Measurements from ENCODE around the gene TNFSF12.

TNFSF12 gene

DNA sequence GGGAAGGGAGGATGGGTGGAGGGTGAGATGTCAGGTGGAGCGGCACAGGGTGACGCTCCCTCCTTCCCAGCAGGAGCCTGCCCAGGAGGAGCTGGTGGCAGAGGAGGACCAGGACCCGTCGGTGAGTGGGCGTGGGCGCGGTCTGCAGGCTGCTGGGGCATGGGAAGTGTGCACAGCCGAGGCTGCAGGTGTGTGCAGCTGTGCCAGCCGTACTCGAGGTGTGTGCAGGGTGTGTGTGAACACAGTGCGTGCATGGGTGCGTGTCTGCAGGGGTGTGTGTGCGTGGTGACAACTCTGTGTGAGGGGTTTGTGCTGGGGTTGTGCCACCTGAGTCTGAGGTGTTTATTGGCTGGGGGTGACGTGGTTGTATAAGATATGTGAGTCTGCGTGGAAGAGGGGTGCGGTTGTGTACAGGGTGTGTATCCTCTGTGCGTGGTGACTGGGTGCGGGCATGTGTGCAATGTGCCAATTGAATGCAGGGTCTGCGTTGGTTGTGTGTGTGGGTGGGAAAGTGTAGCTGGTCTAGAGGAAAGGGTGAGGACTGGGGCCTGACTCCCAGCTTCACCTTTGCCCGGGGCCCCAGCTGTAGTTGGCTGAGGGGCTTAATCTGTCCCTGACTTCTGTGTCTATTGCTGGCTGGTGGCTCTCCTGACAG, 670 bp downstream of the TNFSF12 start:
- H3K4me1 ChIP-seq (ENCODE audit: control insufficient read depth, insufficient read depth, low read length): no peaks in the 10 kb centered on the region
- H3K36me3 ChIP-seq (ENCODE audit: control insufficient read depth, insufficient read depth, low read length): no peaks in the 10 kb centered on the region
- peaks cover 5% of the 10 kb centered on the region for H3K27me3 ChIP-seq (ENCODE audit: control insufficient read depth, insufficient read depth, low read length)
- no peaks in the 10 kb centered on the region for H3K9me3 ChIP-seq (ENCODE audit: control insufficient read depth, insufficient read depth, low read length)
- H3K4me3 ChIP-seq (ENCODE audit: low read depth, low read length): peak overlapping the region; percentile 63
- no peak overlapping the region for H3K9ac ChIP-seq (ENCODE audit: low read depth, low read length)

DNA sequence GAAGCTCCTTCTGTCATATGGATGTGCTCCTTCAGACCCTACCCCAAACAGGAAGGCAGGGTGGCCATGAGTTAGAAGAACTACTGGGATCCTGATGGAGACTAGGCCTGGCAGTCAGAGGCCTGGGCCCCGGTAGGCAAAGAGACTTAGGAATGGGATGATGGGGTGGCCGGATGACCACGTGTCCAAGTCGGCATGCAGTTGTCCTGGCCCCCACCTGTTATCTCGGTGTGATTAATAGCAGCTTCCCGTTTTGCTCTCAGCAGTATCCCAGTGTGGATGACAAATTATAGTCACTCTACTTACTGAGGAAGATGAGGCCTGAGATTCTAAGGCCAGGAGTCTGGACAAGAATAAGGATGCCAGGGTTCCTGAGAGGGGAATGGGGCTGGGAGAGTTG, 1.5 kb downstream of the TNFSF12 start:
- no peaks in the 10 kb centered on the region for H3K4me1 ChIP-seq (ENCODE audit: control insufficient read depth, insufficient read depth, low read length)
- no peak overlapping the region for H3K9ac ChIP-seq (ENCODE audit: low read depth, low read length)

DNA sequence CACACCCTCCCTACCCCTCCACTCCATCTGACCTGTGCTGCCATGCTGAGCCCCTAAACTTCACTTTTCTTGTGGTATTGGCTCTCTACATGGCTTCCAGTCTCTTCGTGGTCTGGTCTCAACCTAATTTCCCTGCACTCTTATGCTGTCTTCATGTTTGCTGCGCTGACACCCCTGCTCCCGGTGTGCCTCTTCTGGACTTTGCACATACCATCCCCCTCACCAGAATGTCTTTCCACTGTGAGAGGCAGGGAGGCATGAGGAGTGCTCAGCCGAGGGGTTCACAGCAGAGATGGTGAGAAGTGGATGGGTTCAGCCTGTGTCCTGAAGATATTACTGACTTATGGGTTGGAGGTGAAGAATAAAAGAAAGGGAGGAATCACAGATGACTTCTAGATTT, 2.5 kb downstream of the TNFSF12 start:
- peaks cover 5% of the 10 kb centered on the region for H3K27me3 ChIP-seq (ENCODE audit: control insufficient read depth, insufficient read depth, low read length)
- H3K4me1 ChIP-seq (ENCODE audit: control insufficient read depth, insufficient read depth, low read length): peaks cover 2% of the 10 kb centered on the region
- H3K36me3 ChIP-seq (ENCODE audit: control insufficient read depth, insufficient read depth, low read length): no peaks in the 10 kb centered on the region
- no peak overlapping the region for H3K4me3 ChIP-seq (ENCODE audit: low read depth, low read length)
- H3K9me3 ChIP-seq (ENCODE audit: control insufficient read depth, insufficient read depth, low read length): no peaks in the 10 kb centered on the region
- H3K9ac ChIP-seq (ENCODE audit: low read depth, low read length): no peak overlapping the region

More for the DNA sequence above, 1.5 kb downstream of the TNFSF12 start:
- H3K4me3 ChIP-seq (ENCODE audit: low read depth, low read length): no peak overlapping the region
- no peaks in the 10 kb centered on the region for H3K36me3 ChIP-seq (ENCODE audit: control insufficient read depth, insufficient read depth, low read length)
- peaks cover 5% of the 10 kb centered on the region for H3K27me3 ChIP-seq (ENCODE audit: control insufficient read depth, insufficient read depth, low read length)
- H3K9me3 ChIP-seq (ENCODE audit: control insufficient read depth, insufficient read depth, low read length): no peaks in the 10 kb centered on the region

DNA sequence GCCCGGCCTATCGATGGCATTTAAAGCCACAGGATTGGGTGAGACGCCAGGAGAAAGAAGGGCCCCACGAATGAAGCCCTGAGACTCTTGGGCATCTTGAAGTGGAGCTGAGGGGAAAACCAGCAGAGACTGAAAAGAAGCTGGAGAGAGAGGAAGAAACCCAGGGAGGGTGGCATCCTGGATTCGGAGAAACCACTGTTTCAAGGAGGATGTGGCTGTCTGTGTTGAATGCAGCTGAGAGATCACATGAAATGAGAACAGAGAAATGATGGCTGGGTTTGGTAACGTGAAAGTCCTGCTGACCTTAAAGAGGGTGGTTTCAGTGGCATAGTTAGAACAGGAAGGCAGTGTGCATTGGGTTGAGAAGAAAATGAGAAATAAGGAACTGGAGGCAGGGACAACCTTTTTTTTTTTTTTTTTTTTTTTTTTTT, 3.8 kb downstream of the TNFSF12 start:
- H3K9me3 ChIP-seq (ENCODE audit: control insufficient read depth, insufficient read depth, low read length): no peaks in the 10 kb centered on the region
- H3K4me3 ChIP-seq (ENCODE audit: low read depth, low read length): no peak overlapping the region
- H3K4me1 ChIP-seq (ENCODE audit: control insufficient read depth, insufficient read depth, low read length): peaks cover 7% of the 10 kb centered on the region
- no peaks in the 10 kb centered on the region for H3K36me3 ChIP-seq (ENCODE audit: control insufficient read depth, insufficient read depth, low read length)
- H3K9ac ChIP-seq (ENCODE audit: low read depth, low read length): no peak overlapping the region
- peaks cover 5% of the 10 kb centered on the region for H3K27me3 ChIP-seq (ENCODE audit: control insufficient read depth, insufficient read depth, low read length)

DNA sequence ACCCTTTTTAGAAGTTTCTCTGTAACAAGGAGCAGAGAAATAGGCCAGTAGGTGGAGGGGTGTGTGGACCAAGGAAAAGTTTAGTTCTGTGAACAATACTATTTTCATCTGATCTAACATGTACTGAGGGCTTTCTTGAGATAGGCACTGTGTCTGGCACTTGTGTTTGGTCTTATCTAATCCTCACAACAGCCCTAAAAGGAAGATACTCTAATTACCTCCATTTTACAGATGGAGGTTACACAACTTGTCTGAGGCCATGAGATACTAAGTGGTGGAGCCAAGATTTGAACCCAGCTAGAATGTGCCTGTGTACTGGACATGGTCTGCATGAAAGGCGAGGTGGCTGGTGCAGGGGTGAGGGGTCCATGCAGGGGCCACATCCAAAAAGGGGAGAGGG, 4.5 kb downstream of the TNFSF12 start:
- H3K4me3 ChIP-seq (ENCODE audit: low read depth, low read length): no peak overlapping the region
- H3K27me3 ChIP-seq (ENCODE audit: control insufficient read depth, insufficient read depth, low read length): peaks cover 5% of the 10 kb centered on the region
- H3K9me3 ChIP-seq (ENCODE audit: control insufficient read depth, insufficient read depth, low read length): no peaks in the 10 kb centered on the region
- no peaks in the 10 kb centered on the region for H3K36me3 ChIP-seq (ENCODE audit: control insufficient read depth, insufficient read depth, low read length)
- peaks cover 8% of the 10 kb centered on the region for H3K4me1 ChIP-seq (ENCODE audit: control insufficient read depth, insufficient read depth, low read length)
- H3K9ac ChIP-seq (ENCODE audit: low read depth, low read length): no peak overlapping the region

DNA sequence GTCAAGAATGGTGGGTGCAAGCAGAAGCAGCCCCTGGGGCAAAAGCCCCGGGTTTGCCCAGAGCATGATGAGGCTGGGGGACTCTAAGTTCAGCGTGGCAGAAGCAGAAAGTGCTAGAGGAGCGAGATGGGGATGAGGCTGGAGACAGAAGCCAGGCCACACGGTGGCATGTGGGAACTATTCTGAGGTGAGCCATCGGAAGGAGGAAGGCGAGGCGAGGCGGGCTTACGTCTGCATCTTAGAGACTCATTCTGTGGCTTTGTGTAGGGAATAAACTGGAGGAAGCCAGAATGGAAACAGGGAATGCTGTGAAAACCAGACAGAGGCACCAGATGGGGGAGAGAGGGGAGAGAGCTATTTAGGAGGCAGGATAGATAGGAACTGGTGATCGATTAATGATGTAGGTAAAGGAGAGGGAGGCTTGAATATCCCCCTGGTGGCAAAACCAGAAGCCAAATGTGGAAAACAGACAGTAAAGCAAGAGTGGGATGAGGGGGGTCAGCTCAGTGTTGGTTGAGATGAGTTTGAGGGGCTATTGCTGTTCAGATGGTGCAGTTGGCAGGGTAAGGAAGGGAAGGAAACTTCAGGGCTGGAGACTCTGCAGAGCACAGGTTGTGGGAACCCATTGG, 6.6 kb downstream of the TNFSF12 start:
- peaks cover 18% of the 10 kb centered on the region for H3K4me1 ChIP-seq (ENCODE audit: control insufficient read depth, insufficient read depth, low read length)
- no peak overlapping the region for H3K4me3 ChIP-seq (ENCODE audit: low read depth, low read length)
- H3K36me3 ChIP-seq (ENCODE audit: control insufficient read depth, insufficient read depth, low read length): no peaks in the 10 kb centered on the region
- no peaks in the 10 kb centered on the region for H3K27me3 ChIP-seq (ENCODE audit: control insufficient read depth, insufficient read depth, low read length)
- H3K9me3 ChIP-seq (ENCODE audit: control insufficient read depth, insufficient read depth, low read length): no peaks in the 10 kb centered on the region
- no peak overlapping the region for H3K9ac ChIP-seq (ENCODE audit: low read depth, low read length)

DNA sequence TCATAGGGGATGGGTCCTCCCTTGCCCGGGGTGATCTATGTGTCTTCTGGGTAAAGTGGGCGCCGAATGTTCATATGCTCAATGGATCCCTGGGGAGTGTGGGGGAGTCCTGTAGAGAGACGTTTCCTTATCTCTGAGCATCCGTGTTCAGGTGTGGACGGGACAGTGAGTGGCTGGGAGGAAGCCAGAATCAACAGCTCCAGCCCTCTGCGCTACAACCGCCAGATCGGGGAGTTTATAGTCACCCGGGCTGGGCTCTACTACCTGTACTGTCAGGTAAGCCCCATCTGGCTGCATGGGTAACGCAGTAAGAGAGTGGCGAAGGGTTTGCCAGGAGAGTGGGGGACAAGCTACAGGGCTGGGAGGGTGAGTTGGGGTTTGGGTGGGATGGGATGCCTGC, 7.8 kb downstream of the TNFSF12 start:
- peaks cover 22% of the 10 kb centered on the region for H3K4me1 ChIP-seq (ENCODE audit: control insufficient read depth, insufficient read depth, low read length)
- H3K9me3 ChIP-seq (ENCODE audit: control insufficient read depth, insufficient read depth, low read length): no peaks in the 10 kb centered on the region
- H3K36me3 ChIP-seq (ENCODE audit: control insufficient read depth, insufficient read depth, low read length): no peaks in the 10 kb centered on the region
- no peak overlapping the region for H3K4me3 ChIP-seq (ENCODE audit: low read depth, low read length)
- no peak overlapping the region for H3K9ac ChIP-seq (ENCODE audit: low read depth, low read length)
- H3K27me3 ChIP-seq (ENCODE audit: control insufficient read depth, insufficient read depth, low read length): no peaks in the 10 kb centered on the region

DNA sequence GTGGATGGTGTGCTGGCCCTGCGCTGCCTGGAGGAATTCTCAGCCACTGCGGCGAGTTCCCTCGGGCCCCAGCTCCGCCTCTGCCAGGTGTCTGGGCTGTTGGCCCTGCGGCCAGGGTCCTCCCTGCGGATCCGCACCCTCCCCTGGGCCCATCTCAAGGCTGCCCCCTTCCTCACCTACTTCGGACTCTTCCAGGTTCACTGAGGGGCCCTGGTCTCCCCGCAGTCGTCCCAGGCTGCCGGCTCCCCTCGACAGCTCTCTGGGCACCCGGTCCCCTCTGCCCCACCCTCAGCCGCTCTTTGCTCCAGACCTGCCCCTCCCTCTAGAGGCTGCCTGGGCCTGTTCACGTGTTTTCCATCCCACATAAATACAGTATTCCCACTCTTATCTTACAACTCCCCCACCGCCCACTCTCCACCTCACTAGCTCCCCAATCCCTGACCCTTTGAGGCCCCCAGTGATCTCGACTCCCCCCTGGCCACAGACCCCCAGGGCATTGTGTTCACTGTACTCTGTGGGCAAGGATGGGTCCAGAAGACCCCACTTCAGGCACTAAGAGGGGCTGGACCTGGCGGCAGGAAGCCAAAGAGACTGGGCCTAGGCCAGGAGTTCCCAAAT, 8.4 kb downstream of the TNFSF12 start:
- Histone ChIP-seq H3K4me3 (ENCODE audit: low read depth, low read length) (peak overlapping the region; percentile 45), H3K9ac (ENCODE audit: low read depth, low read length) (peak overlapping the region; percentile 37), H3K36me3 (ENCODE audit: control insufficient read depth, insufficient read depth, low read length) (no peaks in the 10 kb centered on the region), H3K27me3 (ENCODE audit: control insufficient read depth, insufficient read depth, low read length) (no peaks in the 10 kb centered on the region), H3K9me3 (ENCODE audit: control insufficient read depth, insufficient read depth, low read length) (no peaks in the 10 kb centered on the region), H3K4me1 (ENCODE audit: control insufficient read depth, insufficient read depth, low read length) (peaks cover 22% of the 10 kb centered on the region)

DNA sequence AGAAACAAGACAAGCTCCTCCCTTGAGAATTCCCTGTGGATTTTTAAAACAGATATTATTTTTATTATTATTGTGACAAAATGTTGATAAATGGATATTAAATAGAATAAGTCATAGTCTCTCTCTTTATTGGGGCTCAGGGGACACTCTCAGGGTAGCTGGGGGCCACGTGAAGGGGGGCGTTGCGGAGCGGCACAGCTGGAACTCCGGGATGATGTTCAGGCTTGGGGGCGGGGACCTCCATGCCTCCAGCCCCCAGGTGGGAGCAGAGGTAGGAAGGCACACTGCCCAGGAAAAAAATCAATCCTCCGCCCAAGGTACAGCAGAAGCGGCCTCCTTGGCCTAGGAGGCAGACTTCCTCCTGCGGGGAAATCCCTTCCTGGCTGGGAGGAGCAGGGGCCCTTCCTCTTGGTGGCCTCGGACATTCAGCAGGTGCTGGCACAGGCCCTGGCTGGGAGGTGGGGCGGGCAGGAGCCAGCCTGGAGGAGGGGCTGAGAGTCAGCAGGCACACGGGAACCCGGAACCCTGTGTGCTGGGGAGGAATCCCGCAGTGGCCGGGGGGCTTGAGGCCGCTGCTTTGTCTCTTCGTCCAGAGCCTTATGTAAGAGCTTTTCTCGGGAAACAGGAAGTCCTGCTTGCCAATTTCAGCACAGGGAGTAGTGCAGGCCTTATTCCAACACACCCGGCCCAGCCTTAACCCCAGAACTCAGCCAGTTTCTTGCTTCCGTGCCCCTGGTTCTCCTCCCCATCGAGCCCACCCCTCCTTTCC, 9.1 kb downstream of the TNFSF12 start:
- Histone ChIP-seq H3K9me3 (ENCODE audit: control insufficient read depth, insufficient read depth, low read length) (no peaks in the 10 kb centered on the region), H3K9ac (ENCODE audit: low read depth, low read length) (peak overlapping the region; percentile 41), H3K4me3 (ENCODE audit: low read depth, low read length) (peak overlapping the region; percentile 45), H3K4me1 (ENCODE audit: control insufficient read depth, insufficient read depth, low read length) (peaks cover 22% of the 10 kb centered on the region), H3K27me3 (ENCODE audit: control insufficient read depth, insufficient read depth, low read length) (no peaks in the 10 kb centered on the region), H3K36me3 (ENCODE audit: control insufficient read depth, insufficient read depth, low read length) (no peaks in the 10 kb centered on the region)

DNA sequence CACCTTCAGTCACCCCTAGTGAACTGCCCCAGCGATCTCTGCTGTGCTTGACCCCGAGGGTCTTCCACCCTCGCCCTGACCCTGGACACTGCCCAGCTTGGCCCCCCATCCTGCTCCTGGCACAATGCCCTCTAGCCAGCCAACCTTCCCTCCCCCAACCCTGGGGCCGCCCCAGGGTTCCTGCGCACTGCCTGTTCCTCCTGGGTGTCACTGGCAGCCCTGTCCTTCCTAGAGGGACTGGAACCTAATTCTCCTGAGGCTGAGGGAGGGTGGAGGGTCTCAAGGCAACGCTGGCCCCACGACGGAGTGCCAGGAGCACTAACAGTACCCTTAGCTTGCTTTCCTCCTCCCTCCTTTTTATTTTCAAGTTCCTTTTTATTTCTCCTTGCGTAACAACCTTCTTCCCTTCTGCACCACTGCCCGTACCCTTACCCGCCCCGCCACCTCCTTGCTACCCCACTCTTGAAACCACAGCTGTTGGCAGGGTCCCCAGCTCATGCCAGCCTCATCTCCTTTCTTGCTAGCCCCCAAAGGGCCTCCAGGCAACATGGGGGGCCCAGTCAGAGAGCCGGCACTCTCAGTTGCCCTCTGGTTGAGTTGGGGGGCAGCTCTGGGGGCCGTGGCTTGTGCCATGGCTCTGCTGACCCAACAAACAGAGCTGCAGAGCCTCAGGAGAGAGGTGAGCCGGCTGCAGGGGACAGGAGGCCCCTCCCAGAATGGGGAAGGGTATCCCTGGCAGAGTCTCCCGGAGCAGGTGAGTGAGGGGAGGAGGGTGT, 9.9 kb downstream of the TNFSF12 start, which contains the start of gene TNFSF13:
TSS of gene TNFSF13 (plus strand) at position 207 of the 776 bp plus-strand sequence. CDS start at position 497, 290 bp downstream.
- Histone ChIP-seq H3K27me3 (ENCODE audit: control insufficient read depth, insufficient read depth, low read length) (no peaks in the 10 kb centered on the region), H3K9ac (ENCODE audit: low read depth, low read length) (peak within 1 kb of the TSS; percentile 41), H3K4me3 (ENCODE audit: low read depth, low read length) (peak within 1 kb of the TSS; percentile 45), H3K4me1 (ENCODE audit: control insufficient read depth, insufficient read depth, low read length) (peaks cover 22% of the 10 kb centered on the region), H3K9me3 (ENCODE audit: control insufficient read depth, insufficient read depth, low read length) (no peaks in the 10 kb centered on the region), H3K36me3 (ENCODE audit: control insufficient read depth, insufficient read depth, low read length) (peaks cover 7% of the 10 kb centered on the region)

All from iPS-15b (cell line).